K562 (cell line): Measurements from ENCODE around the gene GOSR1. TPM values are rescaled to one million over a fixed set of nuclear protein-coding genes. Genes with fewer than 3 reads are reported as not detected.
"Not testable (repeated sequence)": the region's sequence is repeated elsewhere in the genome, so short reads cannot be mapped to it uniquely, and the experiment has no call there.

ENCODE experiments used
- ATAC-seq: fragments of 200-7000 bp; cut with Tn5 transposase; 3 replicates; pipeline ENCODE4 v1.9.1; 2020; ENCODE audit warnings: moderate library complexity
- BruUV-seq: library from RNA; stranded (reverse); fragments of 400-500 nt; replicated peaks from 2 replicates; lab custom pipeline; 2021; lab: Mats Ljungman, UMichigan
- CTCF ChIA-PET: fragments of 300-600 bp; formaldehyde crosslinking; extraction: SDS; loops from one replicate; lab custom pipeline; 2021; ENCODE audit warnings: low intra/inter-chr PET ratio; lab: Yijun Ruan, JAX
- POLR2A ChIA-PET: fragments of 300-600, 350-650 bp; sonication (Branson Sonifier 250); formaldehyde crosslinking; extraction: SDS; loops from one replicate; lab custom pipeline; 2021; ENCODE audit warnings: antibody characterized with exemption, inconsistent platforms; lab: Yijun Ruan, JAX
- DNase-seq, 4 experiments: peaks; one replicate each; pipeline versions ENCODE4 v3.0.0 to v3.0.0-alpha.2; 2011 to 2018; ENCODE audit warnings: low spot score in 3 of 4, mixed read lengths in 3 of 4; ENCODE audit errors: extremely low read depth in 1 of 4
- FAIRE-seq: peaks from 2 replicates; lab custom pipeline; 2011; peaks lifted over from hg19 to GRCh38; lab: Jason Lieb, UNC
- H2AFZ ChIP-seq: 2 replicates; pipeline ENCODE4 v1.6.0; 2011; ENCODE audit warnings: low read depth, low read length, control low read depth, inconsistent platforms
- H3K27ac ChIP-seq: fragments of 200-600 bp; 3 replicates; pipeline ENCODE4 v1.8.0; 2011; ENCODE audit warnings: low read depth, mild to moderate bottlenecking, control low read depth, inconsistent platforms, low read length, moderate library complexity, mixed read lengths; ENCODE audit errors: extremely low read depth
- H3K27me3 ChIP-seq, 2 experiments: fragments of 300-600 bp in 1 of 2; 2 replicates in 1 of 2; 3 replicates in 1 of 2; pipeline versions ENCODE4 v1.6.0 to v1.8.0; 2011; ENCODE audit warnings: inconsistent platforms in 2 of 2, low read length in 2 of 2, mild to moderate bottlenecking in 1 of 2, mixed read lengths in 1 of 2, moderate library complexity in 1 of 2; ENCODE audit not compliant: control insufficient read depth in 2 of 2, insufficient read depth in 2 of 2
- H3K36me3 ChIP-seq: fragments of 300-600 bp; 3 replicates; pipeline ENCODE4 v1.8.0; 2011; ENCODE audit warnings: mild to moderate bottlenecking, low read length, inconsistent platforms; ENCODE audit not compliant: control insufficient read depth, insufficient read depth
- H3K4me1 ChIP-seq, 2 experiments: fragments of 200-600 bp in 1 of 2; replicated peaks in 1 of 2; 2 replicates in 1 of 2; 3 replicates in 1 of 2; pipeline versions ENCODE4 v1.5.1 to v1.8.0; 2011; ENCODE audit warnings: inconsistent platforms in 2 of 2, low read length in 2 of 2, mild to moderate bottlenecking in 1 of 2, mixed read lengths in 1 of 2, moderate library complexity in 1 of 2; ENCODE audit not compliant: control insufficient read depth in 2 of 2, insufficient read depth in 2 of 2
- H3K4me2 ChIP-seq: 2 replicates; pipeline ENCODE4 v1.6.1; 2011; ENCODE audit warnings: low read length, control low read depth, inconsistent platforms, mixed read lengths; ENCODE audit not compliant: insufficient read depth
- H3K4me3 ChIP-seq: fragments of 200-600 bp; sonication (generic), shearing (Covaris generic); 2 replicates; pipeline ENCODE4 v1.5.1; 2016; ENCODE audit warnings: control low read depth, inconsistent platforms
- H3K79me2 ChIP-seq: fragments of 200-600 bp; 3 replicates; pipeline ENCODE4 v1.8.0; 2011; ENCODE audit warnings: low read length, inconsistent platforms; ENCODE audit not compliant: control insufficient read depth, insufficient read depth
- H3K9ac ChIP-seq, 2 experiments: 2 replicates each; pipeline versions ENCODE4 v1.6.0 to v1.6.1; 2011; ENCODE audit warnings: low read depth in 2 of 2, low read length in 2 of 2, control low read depth in 1 of 2, inconsistent platforms in 1 of 2, mild to moderate bottlenecking in 1 of 2, mixed read lengths in 1 of 2; ENCODE audit not compliant: insufficient read depth in 1 of 2
- H3K9me1 ChIP-seq: one replicate; pipeline ENCODE4 v1.6.0; 2011; ENCODE audit warnings: inconsistent platforms, mild to moderate bottlenecking, low read length, moderate library complexity; ENCODE audit not compliant: control insufficient read depth, insufficient read depth
- H3K9me3 ChIP-seq: replicated peaks from 2 replicates; pipeline ENCODE4 v1.5.1; 2011; ENCODE audit warnings: low read depth, low read length, inconsistent platforms; ENCODE audit not compliant: control insufficient read depth, insufficient read depth
- H4K20me1 ChIP-seq: replicated peaks from 2 replicates; pipeline ENCODE4 v1.6.1; 2011; ENCODE audit warnings: low read length, inconsistent platforms, mixed read lengths; ENCODE audit not compliant: control insufficient read depth, insufficient read depth
- AFF4 ChIP-seq: sonication (generic); formaldehyde crosslinking; IDR thresholded peaks from 2 replicates; pipeline ENCODE4 v1.8.0; 2023; ENCODE audit warnings: mild to moderate bottlenecking, missing genetic modification reagents
- CHD1 ChIP-seq: fragments of 200-600 bp; sonication (generic); IDR thresholded peaks from one replicate; pipeline ENCODE4 v1.6.1; 2012; ENCODE audit warnings: mild to moderate bottlenecking, moderate library complexity, low read length, inconsistent platforms
- E2F5 ChIP-seq: sonication (generic); formaldehyde crosslinking; IDR thresholded peaks from 2 replicates; pipeline ENCODE4 v1.8.0; 2022; ENCODE audit warnings: mild to moderate bottlenecking, missing genetic modification reagents
- GTF2F1 ChIP-seq: IDR thresholded peaks from 2 replicates; pipeline ENCODE4 v1.6.1; 2011; ENCODE audit warnings: low read depth, low read length, improper control_type of control experiment
- KAT7 ChIP-seq: sonication (generic); formaldehyde crosslinking; IDR thresholded peaks from 2 replicates; pipeline ENCODE4 v1.8.0; 2022; ENCODE audit warnings: missing genetic modification reagents, mild to moderate bottlenecking, borderline replicate concordance
- KLF16 ChIP-seq: IDR thresholded peaks from 2 replicates; pipeline ENCODE4 v1.6.1; 2016; ENCODE audit warnings: antibody characterized with exemption
- MAZ ChIP-seq, 2 experiments: fragments of 450-650 bp in 1 of 2; sonication (generic) in 1 of 2; formaldehyde crosslinking; IDR thresholded peaks in 1 of 2; conservative IDR thresholded peaks in 1 of 2; 2 replicates each; pipeline versions ENCODE4 v1.4.0 to v1.5.0; 2020; ENCODE audit warnings: mild to moderate bottlenecking in 1 of 2, missing genetic modification reagents in 1 of 2
- TCF7L2 ChIP-seq: fragments of 150-350 bp; IDR thresholded peaks from 2 replicates; pipeline ENCODE4 v1.6.1; 2016; ENCODE audit warnings: low read depth, mild to moderate bottlenecking, low read length, moderate library complexity
- ZNF444 ChIP-seq: fragments of 250-450 bp; sonication (Bioruptor Pico); IDR thresholded peaks from 2 replicates; pipeline ENCODE4 v1.4.0; 2020; ENCODE audit warnings: mild to moderate bottlenecking, moderate library complexity
- WGBS: fragments of 100-300 bp; shearing (Covaris generic); methylation state at CpG from one replicate; pipeline ENCODE4 v1.1.6; 2016; ENCODE audit warnings: low coverage, mixed read lengths; ENCODE audit not compliant: insufficient coverage; ENCODE audit errors: missing lambda C conversion rate; 5-methylcytosine and 5-hydroxymethylcytosine counted together
- in situ Hi-C: fragments of 300-500 bp; cut with MboI; formaldehyde crosslinking; loops from 4 replicates; pipeline ENCODE4 v1.15.0; 2018; ENCODE audit warnings: inconsistent platforms, mixed read lengths
- intact Hi-C: fragments of 100-400 bp; cut with micrococcal nuclease; formaldehyde crosslinking; loops from 2 replicates; pipeline ENCODE4 v1.14.2; 2022
- polyA plus RNA-seq, 8 experiments: library from polyadenylated mRNA; depleted of rRNA in 4 of 8; stranded (reverse) in 5 of 8; unstranded in 3 of 8; fragments of >200 nt; fragmentation: Nextera tagmentation in 2 of 8; fragmentation: Illumina TruSeq in 1 of 8; extraction: Ambion mirVana in 2 of 8; extraction: Trizol in 1 of 8; gene quantifications; 2 replicates each; pipeline versions ENCODE4 v1.2.1 to v1.2.3, GENCODE V29; 2011 to 2014; ENCODE audit warnings: inconsistent platforms in 1 of 8, missing spikeins in 1 of 8
- total RNA-seq, 7 experiments: library from RNA; depleted of rRNA in 6 of 7; stranded (reverse); fragments of >200 nt in 6 of 7; fragmentation: Illumina TruSeq in 2 of 7; extraction: Trizol in 2 of 7; gene quantifications; 2 replicates each; pipeline versions ENCODE4 v1.2.1 to v1.2.3, GENCODE V29; 2011 to 2021; ENCODE audit warnings: low replicate concordance in 1 of 7

The GOSR1 gene
- total and polyA plus RNA-seq, 9 of the 15 experiments (the other 6 are each of a cell fraction or from before 2014, with no cell fraction given): 17.6 to 95.5 (median 33.3) TPM

DNA sequence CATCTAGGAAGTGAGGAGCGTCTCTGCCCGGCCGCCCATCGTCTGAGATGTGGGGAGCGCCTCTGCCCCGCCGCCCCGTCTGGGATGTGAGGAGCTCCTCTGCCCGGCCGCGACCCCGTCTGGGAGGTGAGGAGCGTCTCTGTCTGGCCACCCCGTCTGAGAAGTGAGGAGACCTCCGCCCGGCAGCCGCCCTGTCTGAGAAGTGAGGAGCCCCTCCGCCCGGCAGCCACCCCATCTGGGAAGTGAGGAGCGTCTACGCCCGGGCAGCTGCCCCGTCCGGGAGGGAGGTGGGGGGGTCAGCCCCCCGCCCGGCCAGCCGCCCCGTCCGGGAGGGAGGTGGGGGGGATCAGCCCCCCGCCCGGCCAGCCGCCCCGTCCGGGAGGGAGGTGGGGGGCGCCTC, 46.0 kb downstream of the GOSR1 start:
- H3K9me3 ChIP-seq, BruUV-seq, H3K9me1 ChIP-seq, DNase-seq, H3K4me3 ChIP-seq, H3K9ac ChIP-seq, H2AFZ ChIP-seq, ATAC-seq, H3K27me3 ChIP-seq, H4K20me1 ChIP-seq, intact Hi-C loops, H3K79me2 ChIP-seq, H3K4me1 ChIP-seq, in situ Hi-C loops, H3K4me2 ChIP-seq, FAIRE-seq, POLR2A ChIA-PET, H3K27ac ChIP-seq, CTCF ChIA-PET: not testable (repeated sequence)
- peaks cover 42% of the 10 kb centered on the region for H3K36me3 ChIP-seq
- 100% methylated on average over 5 of the region's 35 CpGs for WGBS

GRCh38 chr17:30524847-30525246, 47.6 kb downstream of the GOSR1 start:
- Histone ChIP-seq H3K9me3 (no peaks in the 10 kb centered on the region), H3K79me2 (no peaks in the 10 kb centered on the region; the same call in 2 of the 3 replicates), H3K27me3 (no peaks in the 10 kb centered on the region), H2AFZ (no peak overlapping the region), H3K27ac (no peak overlapping the region), H3K4me3 (no peak overlapping the region)
- POLR2A ChIA-PET: no interaction called here
- TF ChIP-seq ZNF444 (CRISPR knock-in tag): no peak
- no peak for TF ChIP-seq CHD1
- TF ChIP-seq GTF2F1: no peak
- no peak for TF ChIP-seq TCF7L2
- no peak for TF ChIP-seq AFF4 (CRISPR knock-in tag)
- TF ChIP-seq KAT7 (CRISPR knock-in tag): no peak
- no peak for TF ChIP-seq MAZ (CRISPR knock-in tag; conservative IDR thresholded peaks at IDR 0.05 in 1 of 2, IDR thresholded peaks at IDR 0.05 in 1 of 2)
- TF ChIP-seq E2F5 (CRISPR knock-in tag): no peak
- TF ChIP-seq KLF16: no peak
- TF ChIP-seq, all 486 proteins: peak for 0
- Histone ChIP-seq H3K4me2 (no peak overlapping the region), H4K20me1 (no peaks in the 10 kb centered on the region; the same call in 1 of the 2 replicates), H3K4me1 (no peaks in the 10 kb centered on the region), H3K9me1 (no peaks in the 10 kb centered on the region), H3K36me3 (peaks cover 38% of the 10 kb centered on the region), H3K9ac (no peak overlapping the region)
- DNase-seq (no peak), FAIRE-seq (no peak), ATAC-seq (no peak)
- 70% methylated on average over 3 of the region's 3 CpGs for WGBS
- in situ Hi-C loops: no loop called here
- BruUV-seq: no TSS peak
- CTCF ChIA-PET: no interaction called here
- intact Hi-C loops: no loop called here
